HEK293 (cell line): ENCODE measurements around the gene ERMARD.

ENCODE experiments used
- GLI2 ChIP-seq: fragments of 450-650 bp; formaldehyde crosslinking; IDR thresholded peaks from 2 replicates; pipeline ENCODE4; 2017; ENCODE audit warnings: missing biosample characterization, missing genetic modification characterization, low read depth, borderline replicate concordance
- PRDM1 ChIP-seq: fragments of 450-650 bp; formaldehyde crosslinking; IDR thresholded peaks from 2 replicates; pipeline ENCODE4; 2016; ENCODE audit warnings: missing biosample characterization, missing genetic modification characterization
- SETDB1 ChIP-seq: IDR thresholded peaks from one replicate; pipeline ENCODE4 v1.6.1; 2017; ENCODE audit warnings: mild to moderate bottlenecking, low read length, moderate library complexity, mixed read lengths; ENCODE audit not compliant: insufficient read length
- TRIM28 ChIP-seq: IDR thresholded peaks from 2 replicates; pipeline ENCODE4 v1.6.1; 2011; ENCODE audit warnings: low read length, control low read depth, borderline replicate concordance
- ZBTB17 ChIP-seq: fragments of 450-650 bp; formaldehyde crosslinking; IDR thresholded peaks from 2 replicates; pipeline ENCODE4 v1.5.1; 2016; ENCODE audit warnings: missing biosample characterization, missing genetic modification characterization
- ZBTB8A ChIP-seq: fragments of 450-650 bp; formaldehyde crosslinking; IDR thresholded peaks from 2 replicates; pipeline ENCODE4 v1.5.1; 2016; ENCODE audit warnings: missing biosample characterization, missing genetic modification characterization
- ZFHX2 ChIP-seq: fragments of 450-650 bp; formaldehyde crosslinking; conservative IDR thresholded peaks from 2 replicates; pipeline ENCODE4 v1.5.1; 2016; ENCODE audit warnings: missing biosample characterization, missing genetic modification characterization
- ZNF10 ChIP-seq: fragments of 450-650 bp; formaldehyde crosslinking; IDR thresholded peaks from 2 replicates; pipeline ENCODE4 v1.5.1; 2017; ENCODE audit warnings: missing biosample characterization, missing genetic modification characterization
- ZNF133 ChIP-seq: fragments of 450-650 bp; formaldehyde crosslinking; IDR thresholded peaks from 2 replicates; pipeline ENCODE4 v1.5.1; 2016; ENCODE audit warnings: missing biosample characterization, missing genetic modification characterization
- ZNF221 ChIP-seq: fragments of 450-650 bp; formaldehyde crosslinking; IDR thresholded peaks from 2 replicates; pipeline ENCODE4 v1.5.1; 2017; ENCODE audit warnings: missing biosample characterization, missing genetic modification characterization, borderline replicate concordance
- ZNF324 ChIP-seq: fragments of 450-650 bp; formaldehyde crosslinking; IDR thresholded peaks from 2 replicates; pipeline ENCODE4 v1.5.1; 2016; ENCODE audit warnings: missing biosample characterization, missing genetic modification characterization
- ZNF394 ChIP-seq: fragments of 450-650 bp; formaldehyde crosslinking; IDR thresholded peaks from 2 replicates; pipeline ENCODE4 v1.5.1; 2016; ENCODE audit warnings: missing biosample characterization, missing genetic modification characterization, mild to moderate bottlenecking, moderate library complexity, borderline replicate concordance
- ZNF501 ChIP-seq: fragments of 450-650 bp; formaldehyde crosslinking; IDR thresholded peaks from 2 replicates; pipeline ENCODE4 v1.5.1; 2016; ENCODE audit warnings: missing biosample characterization, missing genetic modification characterization
- ZNF600 ChIP-seq: fragments of 450-650 bp; formaldehyde crosslinking; IDR thresholded peaks from 2 replicates; pipeline ENCODE4 v1.5.1; 2016; ENCODE audit warnings: missing biosample characterization, missing genetic modification characterization
- ZNF654 ChIP-seq: fragments of 450-650 bp; formaldehyde crosslinking; IDR thresholded peaks from 2 replicates; pipeline ENCODE4 v1.5.1; 2016; ENCODE audit warnings: low read depth, missing biosample characterization, missing genetic modification characterization
- ZNF664 ChIP-seq: fragments of 450-650 bp; formaldehyde crosslinking; IDR thresholded peaks from 2 replicates; pipeline ENCODE4 v1.5.1; 2016; ENCODE audit warnings: missing biosample characterization, missing genetic modification characterization
- ZNF76 ChIP-seq: fragments of 450-650 bp; formaldehyde crosslinking; IDR thresholded peaks from 2 replicates; pipeline ENCODE4; 2016; ENCODE audit warnings: low read depth, missing biosample characterization, missing genetic modification characterization, borderline replicate concordance
- ZSCAN23 ChIP-seq: fragments of 450-650 bp; formaldehyde crosslinking; IDR thresholded peaks from 2 replicates; pipeline ENCODE4 v1.5.1; 2016; ENCODE audit warnings: missing biosample characterization, missing genetic modification characterization
- ZXDB ChIP-seq: fragments of 450-650 bp; formaldehyde crosslinking; IDR thresholded peaks from 2 replicates; pipeline ENCODE4 v1.5.1; 2016; ENCODE audit warnings: missing biosample characterization, missing genetic modification characterization
- TF ChIP-seq, protein P1 (sequence below): fragments of 450-650 bp; formaldehyde crosslinking; IDR thresholded peaks from 2 replicates; pipeline ENCODE4 v1.5.1; 2016; ENCODE audit warnings: missing biosample characterization, missing genetic modification characterization
- TF ChIP-seq, protein P2 (sequence below): fragments of 450-650 bp; formaldehyde crosslinking; IDR thresholded peaks from 2 replicates; pipeline ENCODE4 v1.5.1; 2016; ENCODE audit warnings: missing biosample characterization, missing genetic modification characterization
- TF ChIP-seq, protein P3 (sequence below): fragments of 450-650 bp; formaldehyde crosslinking; IDR thresholded peaks from 2 replicates; pipeline ENCODE4 v1.5.1; 2016; ENCODE audit warnings: missing biosample characterization, missing genetic modification characterization
- TF ChIP-seq, protein P4 (sequence below): fragments of 450-650 bp; formaldehyde crosslinking; conservative IDR thresholded peaks from 2 replicates; pipeline ENCODE4 v1.5.1; 2016; ENCODE audit warnings: low read depth, missing biosample characterization, missing genetic modification characterization
- TF ChIP-seq, protein P5 (sequence below): fragments of 450-650 bp; formaldehyde crosslinking; IDR thresholded peaks from 2 replicates; pipeline ENCODE4 v1.5.1; 2016; ENCODE audit warnings: missing biosample characterization, missing genetic modification characterization
- TF ChIP-seq, protein P6 (sequence below): fragments of 450-650 bp; formaldehyde crosslinking; IDR thresholded peaks from 2 replicates; pipeline ENCODE4 v1.5.1; 2016; ENCODE audit warnings: missing biosample characterization, missing genetic modification characterization

The ERMARD gene

DNA sequence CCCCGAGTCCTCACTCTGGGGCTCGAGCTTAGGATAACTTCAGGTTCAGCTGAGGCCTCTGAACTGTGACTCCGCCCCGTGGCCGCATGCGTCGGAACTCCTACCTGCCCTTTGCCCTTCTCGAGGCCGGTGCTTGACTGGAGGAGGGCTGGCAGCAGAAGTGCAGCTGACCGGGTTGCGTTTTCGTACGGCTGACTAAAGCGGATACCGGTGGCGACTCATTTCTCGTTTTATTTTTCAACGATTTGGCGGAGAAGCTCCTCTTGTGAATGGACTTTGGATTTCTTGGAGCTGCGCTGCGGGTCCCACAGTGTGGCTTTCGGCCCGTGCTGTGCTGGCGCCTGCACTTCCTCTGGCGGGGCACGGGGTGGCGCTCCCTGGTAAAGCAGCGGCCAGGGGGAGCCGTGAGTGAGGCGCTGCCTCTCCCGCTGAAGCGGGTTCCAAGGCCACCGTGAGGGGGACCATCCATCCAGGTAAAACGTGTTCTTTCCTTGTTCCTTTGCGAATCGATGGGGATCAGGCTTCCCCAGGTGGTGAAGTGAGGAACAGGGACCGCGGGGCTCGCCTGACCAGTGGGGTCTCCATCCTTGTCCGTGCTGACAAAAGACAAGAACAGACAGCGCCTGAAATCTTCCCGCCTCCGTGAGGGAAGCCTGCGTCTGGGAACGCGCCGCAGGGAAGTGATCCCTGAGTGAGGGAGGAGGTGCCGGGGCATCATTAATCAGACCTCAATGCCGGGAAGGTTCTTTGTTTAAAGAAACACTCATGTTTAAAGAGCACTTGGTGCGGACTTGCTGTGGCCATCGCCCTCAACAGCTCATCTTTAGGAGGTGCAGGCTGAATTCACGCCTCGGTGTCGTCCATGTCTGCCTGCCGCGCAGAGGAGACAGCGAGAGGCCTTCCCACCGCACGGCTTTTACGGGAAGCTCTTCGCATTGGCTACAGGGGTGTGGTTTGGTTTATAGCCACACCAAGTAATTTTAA lies 38.8 kb downstream of the ERMARD start (continued):
- TF ChIP-seq, protein P1, sequence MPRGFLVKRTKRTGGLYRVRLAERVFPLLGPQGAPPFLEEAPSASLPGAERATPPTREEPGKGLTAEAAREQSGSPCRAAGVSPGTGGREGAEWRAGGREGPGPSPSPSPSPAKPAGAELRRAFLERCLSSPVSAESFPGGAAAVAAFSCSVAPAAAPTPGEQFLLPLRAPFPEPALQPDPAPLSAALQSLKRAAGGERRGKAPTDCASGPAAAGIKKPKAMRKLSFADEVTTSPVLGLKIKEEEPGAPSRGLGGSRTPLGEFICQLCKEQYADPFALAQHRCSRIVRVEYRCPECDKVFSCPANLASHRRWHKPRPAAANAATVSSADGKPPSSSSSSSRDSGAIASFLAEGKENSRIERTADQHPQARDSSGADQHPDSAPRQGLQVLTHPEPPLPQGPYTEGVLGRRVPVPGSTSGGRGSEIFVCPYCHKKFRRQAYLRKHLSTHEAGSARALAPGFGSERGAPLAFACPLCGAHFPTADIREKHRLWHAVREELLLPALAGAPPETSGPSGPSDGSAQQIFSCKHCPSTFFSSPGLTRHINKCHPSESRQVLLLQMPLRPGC (tag by site-specific recombination), result 0 out of 2 replicates have a peak, but pooled peaks have one; percentile 14
- TF ChIP-seq ZNF133, result no peak
- peak; percentile 36; the same call in 1 of the 2 replicates for TF ChIP-seq TRIM28
- no peak for TF ChIP-seq ZNF664 (tag by site-specific recombination)
- TF ChIP-seq, protein P2, sequence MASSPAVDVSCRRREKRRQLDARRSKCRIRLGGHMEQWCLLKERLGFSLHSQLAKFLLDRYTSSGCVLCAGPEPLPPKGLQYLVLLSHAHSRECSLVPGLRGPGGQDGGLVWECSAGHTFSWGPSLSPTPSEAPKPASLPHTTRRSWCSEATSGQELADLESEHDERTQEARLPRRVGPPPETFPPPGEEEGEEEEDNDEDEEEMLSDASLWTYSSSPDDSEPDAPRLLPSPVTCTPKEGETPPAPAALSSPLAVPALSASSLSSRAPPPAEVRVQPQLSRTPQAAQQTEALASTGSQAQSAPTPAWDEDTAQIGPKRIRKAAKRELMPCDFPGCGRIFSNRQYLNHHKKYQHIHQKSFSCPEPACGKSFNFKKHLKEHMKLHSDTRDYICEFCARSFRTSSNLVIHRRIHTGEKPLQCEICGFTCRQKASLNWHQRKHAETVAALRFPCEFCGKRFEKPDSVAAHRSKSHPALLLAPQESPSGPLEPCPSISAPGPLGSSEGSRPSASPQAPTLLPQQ, result peak; percentile 95
- TF ChIP-seq, protein P3, sequence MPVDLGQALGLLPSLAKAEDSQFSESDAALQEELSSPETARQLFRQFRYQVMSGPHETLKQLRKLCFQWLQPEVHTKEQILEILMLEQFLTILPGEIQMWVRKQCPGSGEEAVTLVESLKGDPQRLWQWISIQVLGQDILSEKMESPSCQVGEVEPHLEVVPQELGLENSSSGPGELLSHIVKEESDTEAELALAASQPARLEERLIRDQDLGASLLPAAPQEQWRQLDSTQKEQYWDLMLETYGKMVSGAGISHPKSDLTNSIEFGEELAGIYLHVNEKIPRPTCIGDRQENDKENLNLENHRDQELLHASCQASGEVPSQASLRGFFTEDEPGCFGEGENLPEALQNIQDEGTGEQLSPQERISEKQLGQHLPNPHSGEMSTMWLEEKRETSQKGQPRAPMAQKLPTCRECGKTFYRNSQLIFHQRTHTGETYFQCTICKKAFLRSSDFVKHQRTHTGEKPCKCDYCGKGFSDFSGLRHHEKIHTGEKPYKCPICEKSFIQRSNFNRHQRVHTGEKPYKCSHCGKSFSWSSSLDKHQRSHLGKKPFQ (tag by site-specific recombination), result no peak
- TF ChIP-seq GLI2, result no peak
- TF ChIP-seq ZSCAN23 (tag by site-specific recombination), result 0 out of 2 replicates have a peak, but pooled peaks have one; percentile 53
- TF ChIP-seq ZNF221 (tag by site-specific recombination), result no peak
- TF ChIP-seq ZBTB17 (tag by site-specific recombination), result peak; percentile 86
- TF ChIP-seq PRDM1 (tag by site-specific recombination), result no peak
- TF ChIP-seq, protein P4, sequence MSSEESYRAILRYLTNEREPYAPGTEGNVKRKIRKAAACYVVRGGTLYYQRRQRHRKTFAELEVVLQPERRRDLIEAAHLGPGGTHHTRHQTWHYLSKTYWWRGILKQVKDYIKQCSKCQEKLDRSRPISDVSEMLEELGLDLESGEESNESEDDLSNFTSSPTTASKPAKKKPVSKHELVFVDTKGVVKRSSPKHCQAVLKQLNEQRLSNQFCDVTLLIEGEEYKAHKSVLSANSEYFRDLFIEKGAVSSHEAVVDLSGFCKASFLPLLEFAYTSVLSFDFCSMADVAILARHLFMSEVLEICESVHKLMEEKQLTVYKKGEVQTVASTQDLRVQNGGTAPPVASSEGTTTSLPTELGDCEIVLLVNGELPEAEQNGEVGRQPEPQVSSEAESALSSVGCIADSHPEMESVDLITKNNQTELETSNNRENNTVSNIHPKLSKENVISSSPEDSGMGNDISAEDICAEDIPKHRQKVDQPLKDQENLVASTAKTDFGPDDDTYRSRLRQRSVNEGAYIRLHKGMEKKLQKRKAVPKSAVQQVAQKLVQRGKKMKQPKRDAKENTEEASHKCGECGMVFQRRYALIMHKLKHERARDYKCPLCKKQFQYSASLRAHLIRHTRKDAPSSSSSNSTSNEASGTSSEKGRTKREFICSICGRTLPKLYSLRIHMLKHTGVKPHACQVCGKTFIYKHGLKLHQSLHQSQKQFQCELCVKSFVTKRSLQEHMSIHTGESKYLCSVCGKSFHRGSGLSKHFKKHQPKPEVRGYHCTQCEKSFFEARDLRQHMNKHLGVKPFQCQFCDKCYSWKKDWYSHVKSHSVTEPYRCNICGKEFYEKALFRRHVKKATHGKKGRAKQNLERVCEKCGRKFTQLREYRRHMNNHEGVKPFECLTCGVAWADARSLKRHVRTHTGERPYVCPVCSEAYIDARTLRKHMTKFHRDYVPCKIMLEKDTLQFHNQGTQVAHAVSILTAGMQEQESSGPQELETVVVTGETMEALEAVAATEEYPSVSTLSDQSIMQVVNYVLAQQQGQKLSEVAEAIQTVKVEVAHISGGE, result 0 out of 2 replicates have a peak, but pooled peaks have one; percentile 10
- TF ChIP-seq, protein P5, sequence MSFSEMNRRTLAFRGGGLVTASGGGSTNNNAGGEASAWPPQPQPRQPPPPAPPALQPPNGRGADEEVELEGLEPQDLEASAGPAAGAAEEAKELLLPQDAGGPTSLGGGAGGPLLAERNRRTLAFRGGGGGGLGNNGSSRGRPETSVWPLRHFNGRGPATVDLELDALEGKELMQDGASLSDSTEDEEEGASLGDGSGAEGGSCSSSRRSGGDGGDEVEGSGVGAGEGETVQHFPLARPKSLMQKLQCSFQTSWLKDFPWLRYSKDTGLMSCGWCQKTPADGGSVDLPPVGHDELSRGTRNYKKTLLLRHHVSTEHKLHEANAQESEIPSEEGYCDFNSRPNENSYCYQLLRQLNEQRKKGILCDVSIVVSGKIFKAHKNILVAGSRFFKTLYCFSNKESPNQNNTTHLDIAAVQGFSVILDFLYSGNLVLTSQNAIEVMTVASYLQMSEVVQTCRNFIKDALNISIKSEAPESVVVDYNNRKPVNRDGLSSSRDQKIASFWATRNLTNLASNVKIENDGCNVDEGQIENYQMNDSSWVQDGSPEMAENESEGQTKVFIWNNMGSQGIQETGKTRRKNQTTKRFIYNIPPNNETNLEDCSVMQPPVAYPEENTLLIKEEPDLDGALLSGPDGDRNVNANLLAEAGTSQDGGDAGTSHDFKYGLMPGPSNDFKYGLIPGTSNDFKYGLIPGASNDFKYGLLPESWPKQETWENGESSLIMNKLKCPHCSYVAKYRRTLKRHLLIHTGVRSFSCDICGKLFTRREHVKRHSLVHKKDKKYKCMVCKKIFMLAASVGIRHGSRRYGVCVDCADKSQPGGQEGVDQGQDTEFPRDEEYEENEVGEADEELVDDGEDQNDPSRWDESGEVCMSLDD (tag by site-specific recombination), result peak; percentile 77; the same call in 1 of the 2 replicates
- 0 out of 2 replicates have a peak, but pooled peaks have one; percentile 56 for TF ChIP-seq ZNF324 (tag by site-specific recombination)
- peak; percentile 28; the same call in 1 of the 2 replicates for TF ChIP-seq ZBTB8A (tag by site-specific recombination)
- TF ChIP-seq ZNF76 (tag by site-specific recombination), result peak; percentile 51; the same call in 1 of the 2 replicates
- TF ChIP-seq ZNF654, result peak; percentile 85
- peak; percentile 95 for TF ChIP-seq ZNF600 (tag by site-specific recombination)
- TF ChIP-seq, protein P6, sequence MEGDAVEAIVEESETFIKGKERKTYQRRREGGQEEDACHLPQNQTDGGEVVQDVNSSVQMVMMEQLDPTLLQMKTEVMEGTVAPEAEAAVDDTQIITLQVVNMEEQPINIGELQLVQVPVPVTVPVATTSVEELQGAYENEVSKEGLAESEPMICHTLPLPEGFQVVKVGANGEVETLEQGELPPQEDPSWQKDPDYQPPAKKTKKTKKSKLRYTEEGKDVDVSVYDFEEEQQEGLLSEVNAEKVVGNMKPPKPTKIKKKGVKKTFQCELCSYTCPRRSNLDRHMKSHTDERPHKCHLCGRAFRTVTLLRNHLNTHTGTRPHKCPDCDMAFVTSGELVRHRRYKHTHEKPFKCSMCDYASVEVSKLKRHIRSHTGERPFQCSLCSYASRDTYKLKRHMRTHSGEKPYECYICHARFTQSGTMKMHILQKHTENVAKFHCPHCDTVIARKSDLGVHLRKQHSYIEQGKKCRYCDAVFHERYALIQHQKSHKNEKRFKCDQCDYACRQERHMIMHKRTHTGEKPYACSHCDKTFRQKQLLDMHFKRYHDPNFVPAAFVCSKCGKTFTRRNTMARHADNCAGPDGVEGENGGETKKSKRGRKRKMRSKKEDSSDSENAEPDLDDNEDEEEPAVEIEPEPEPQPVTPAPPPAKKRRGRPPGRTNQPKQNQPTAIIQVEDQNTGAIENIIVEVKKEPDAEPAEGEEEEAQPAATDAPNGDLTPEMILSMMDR (tag by site-specific recombination), result peak; percentile 98
- TF ChIP-seq ZFHX2 (tag by site-specific recombination), result peak; percentile 35; the same call in 1 of the 2 replicates
- TF ChIP-seq SETDB1, result peak; percentile 24
- TF ChIP-seq ZNF394 (tag by site-specific recombination), result peak; percentile 65; the same call in 1 of the 2 replicates
- 0 out of 2 replicates have a peak, but pooled peaks have one; percentile 56 for TF ChIP-seq ZNF501
- TF ChIP-seq ZXDB, result peak; percentile 54; the same call in 1 of the 2 replicates
- TF ChIP-seq ZNF10 (tag by site-specific recombination), result 0 out of 2 replicates have a peak, but pooled peaks have one; percentile 7
